Loucy (cell line): ENCODE results near the gene ZNF555.
"Not testable (repeated sequence)": the region's sequence is repeated elsewhere in the genome, so short reads cannot be mapped to it uniquely, and the experiment has no call there.

Experiments
- H2AFZ ChIP-seq: fragments of 200-600 bp; sonication (generic); 2 replicates; pipeline ENCODE4 v1.6.0; 2016; ENCODE audit warnings: antibody characterized with exemption, mild to moderate bottlenecking, low read length, moderate library complexity
- H3F3A ChIP-seq: fragments of 200-600 bp; 2 replicates; pipeline ENCODE4 v1.6.0; 2016; ENCODE audit warnings: antibody characterized with exemption, low read depth, mild to moderate bottlenecking
- H3K27me3 ChIP-seq: fragments of 200-600 bp; sonication (generic); 2 replicates; pipeline ENCODE4 v1.6.1; 2014; ENCODE audit warnings: low read length, mild to moderate bottlenecking; ENCODE audit not compliant: insufficient read depth, poor library complexity, severe bottlenecking
- H3K36me3 ChIP-seq: fragments of 200-600 bp; sonication (generic); 2 replicates; pipeline ENCODE4 v1.6.1; 2016; ENCODE audit warnings: low read length; ENCODE audit not compliant: insufficient read depth
- H3K4me1 ChIP-seq: fragments of 200-600 bp; sonication (generic); 2 replicates; pipeline ENCODE4 v1.5.1; 2014; ENCODE audit warnings: low read length, mild to moderate bottlenecking; ENCODE audit not compliant: insufficient read depth, poor library complexity, severe bottlenecking
- H3K4me2 ChIP-seq: fragments of 200-600 bp; sonication (generic); 2 replicates; pipeline ENCODE4 v1.6.0; 2014; ENCODE audit warnings: antibody characterized with exemption, low read length, low read depth, mild to moderate bottlenecking; ENCODE audit not compliant: poor library complexity, severe bottlenecking
- H3K4me3 ChIP-seq: fragments of 200-600 bp; sonication (generic); 2 replicates; pipeline ENCODE4 v1.5.1; 2014; ENCODE audit warnings: low read length, mild to moderate bottlenecking, mixed read lengths; ENCODE audit not compliant: poor library complexity, severe bottlenecking
- H3K79me2 ChIP-seq: fragments of 200-600 bp; sonication (generic); 2 replicates; pipeline ENCODE4 v1.6.1; 2014; ENCODE audit warnings: low read length; ENCODE audit not compliant: insufficient read depth
- H3K9ac ChIP-seq: fragments of 200-600 bp; sonication (generic); 2 replicates; pipeline ENCODE4 v1.6.0; 2014; ENCODE audit warnings: mild to moderate bottlenecking, low read depth, low read length, moderate library complexity; ENCODE audit not compliant: poor library complexity, severe bottlenecking
- H3K9me2 ChIP-seq: fragments of 200-600 bp; sonication (generic); replicated peaks from 2 replicates; pipeline ENCODE4 v1.6.1; 2016; ENCODE audit warnings: low read depth, low read length, mixed read lengths
- H3K9me3 ChIP-seq: fragments of 200-600 bp; sonication (generic); 2 replicates; pipeline ENCODE4 v1.6.1; 2014; ENCODE audit warnings: mild to moderate bottlenecking, antibody characterized with exemption, low read length, low read depth; ENCODE audit not compliant: insufficient read depth
- H4K20me1 ChIP-seq: fragments of 200-600 bp; sonication (generic); 2 replicates; pipeline ENCODE4 v1.6.0; 2014; ENCODE audit warnings: antibody characterized with exemption, low read length, mild to moderate bottlenecking; ENCODE audit not compliant: insufficient read depth, poor library complexity, severe bottlenecking
- CTCF ChIP-seq: fragments of 200-600 bp; sonication (generic); conservative IDR thresholded peaks from 2 replicates; pipeline ENCODE4 v1.5.1; 2014; ENCODE audit warnings: mild to moderate bottlenecking, antibody characterized with exemption, low read length
- EZH2phosphoT487 ChIP-seq: fragments of 200-600 bp; IDR thresholded peaks from 2 replicates; pipeline ENCODE4 v1.6.1; 2018; ENCODE audit warnings: antibody characterized with exemption, mild to moderate bottlenecking, moderate library complexity, borderline replicate concordance

ZNF555 gene

DNA sequence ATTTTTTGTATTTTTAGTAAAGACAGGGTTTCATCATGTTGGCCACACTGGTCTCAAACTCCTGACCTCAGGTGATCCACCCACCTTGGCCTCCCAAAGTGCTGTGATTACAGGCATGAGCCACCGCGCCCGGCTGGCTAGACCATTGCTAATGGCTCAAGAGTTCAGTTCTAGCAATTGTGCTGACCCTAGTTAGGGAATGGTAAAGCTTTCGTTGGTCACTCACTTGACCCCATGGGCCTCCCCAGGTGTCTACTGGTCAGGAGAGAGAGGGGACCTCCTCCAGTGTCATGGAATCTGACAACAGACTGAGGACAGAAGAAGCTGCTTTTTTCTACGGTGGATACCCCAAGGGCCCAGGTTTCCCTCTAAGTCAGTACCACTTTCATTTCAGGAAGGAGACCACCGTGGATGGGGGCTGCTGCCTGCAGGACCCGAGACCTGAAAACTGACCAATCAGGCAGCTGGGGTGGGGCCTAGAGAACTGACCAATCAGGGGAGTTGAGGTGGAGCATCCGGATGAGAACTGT, 25.3 kb downstream of the ZNF555 start:
- H3K9me3 ChIP-seq, result no peaks in the 10 kb centered on the region
- no peak overlapping the region for H3K4me2 ChIP-seq
- H3K9me2 ChIP-seq, result no peaks in the 10 kb centered on the region

DNA sequence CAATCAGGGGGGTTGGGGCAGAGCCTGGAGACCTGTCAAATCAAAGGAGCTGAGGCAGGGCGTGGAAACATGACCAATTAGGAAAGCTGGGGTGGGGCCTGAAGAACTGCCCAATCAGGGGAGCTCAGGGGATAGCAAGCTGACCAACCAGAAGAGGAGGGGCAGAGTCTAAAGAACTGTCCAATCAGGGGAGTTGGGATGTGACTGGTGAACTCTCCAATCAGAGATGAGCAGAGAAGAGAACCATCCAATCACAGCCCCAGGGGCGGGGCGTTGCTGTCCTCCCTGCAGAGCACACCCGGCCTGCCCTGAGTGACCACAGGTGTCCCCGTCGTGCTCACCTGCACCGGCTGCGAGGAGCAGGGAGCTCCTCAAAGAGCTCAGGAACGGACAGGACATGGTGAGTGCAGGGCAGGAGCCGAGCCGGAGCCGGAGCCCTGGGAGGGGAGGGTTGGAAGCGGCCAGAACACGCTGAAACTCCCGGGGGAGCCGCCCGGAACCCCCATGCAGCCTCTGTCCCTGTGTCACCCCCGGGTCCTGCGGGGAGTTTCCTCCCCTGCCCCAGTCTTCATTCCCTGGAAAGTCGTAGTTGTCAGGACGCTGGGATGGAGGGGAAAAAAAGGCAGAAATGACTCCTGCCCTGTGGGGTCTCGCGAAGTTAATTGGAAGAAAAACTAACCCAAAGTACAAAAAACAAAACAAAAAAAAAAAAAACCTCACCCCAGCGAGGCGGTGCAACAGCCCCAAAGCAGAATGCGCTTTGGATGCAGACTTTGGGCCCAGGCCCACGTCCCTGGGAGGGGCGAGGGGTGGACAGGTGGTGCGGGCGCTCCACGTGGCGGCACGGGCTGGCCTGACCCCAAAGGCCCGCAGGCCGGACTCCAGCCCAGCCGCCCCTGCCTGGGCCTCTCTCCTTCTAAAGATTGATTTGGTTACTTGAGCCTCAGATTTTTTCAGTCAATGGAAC, 26.0 kb downstream of the ZNF555 start, which contains the start of gene ZNF556:
Gene ZNF556 (plus strand): TSS at position 311 of the 967 bp plus-strand sequence. CDS start 87 bp downstream, at position 398.
- H2AFZ ChIP-seq, result no peak within 1 kb of the TSS
- no peaks in the 10 kb centered on the region for H3F3A ChIP-seq
- H3K4me1 ChIP-seq, result no peaks in the 10 kb centered on the region
- no peaks in the 10 kb centered on the region for H3K9me3 ChIP-seq
- no peaks in the 10 kb centered on the region for H3K36me3 ChIP-seq
- no peak within 1 kb of the TSS for H3K9ac ChIP-seq
- no peaks in the 10 kb centered on the region for H3K27me3 ChIP-seq
- H3K4me2 ChIP-seq, result no peak within 1 kb of the TSS
- H3K9me2 ChIP-seq, result no peaks in the 10 kb centered on the region
- H4K20me1 ChIP-seq, result no peaks in the 10 kb centered on the region
- H3K79me2 ChIP-seq, result no peaks in the 10 kb centered on the region
- TF ChIP-seq EZH2phosphoT487, result no peak
- no peak for TF ChIP-seq CTCF
- H3K4me3 ChIP-seq, result no peak within 1 kb of the TSS

More for the DNA sequence above, 25.3 kb downstream of the ZNF555 start:
- Histone ChIP-seq H3K9ac (no peak overlapping the region), H3K79me2 (no peaks in the 10 kb centered on the region), H2AFZ (no peak overlapping the region), H3K36me3 (no peaks in the 10 kb centered on the region), H4K20me1 (no peaks in the 10 kb centered on the region), H3K4me1 (no peaks in the 10 kb centered on the region), H3K4me3 (no peak overlapping the region), H3F3A (no peaks in the 10 kb centered on the region), H3K27me3 (no peaks in the 10 kb centered on the region)
- TF ChIP-seq EZH2phosphoT487, result no peak
- no peak for TF ChIP-seq CTCF

GRCh38 chr19:2869618-2870017, 28.3 kb downstream of the ZNF555 start:
- Histone ChIP-seq H3K9me2 (no peaks in the 10 kb centered on the region), H3K4me3 (no peak overlapping the region), H4K20me1 (no peaks in the 10 kb centered on the region), H3K27me3 (no peaks in the 10 kb centered on the region), H3K9ac (no peak overlapping the region), H3K4me1 (no peaks in the 10 kb centered on the region), H3K9me3 (no peaks in the 10 kb centered on the region), H2AFZ (no peak overlapping the region), H3F3A (no peaks in the 10 kb centered on the region), H3K4me2 (no peak overlapping the region), H3K79me2 (no peaks in the 10 kb centered on the region), H3K36me3 (no peaks in the 10 kb centered on the region)
- no peak for TF ChIP-seq CTCF

- H3K36me3 ChIP-seq, H3K4me3 ChIP-seq, H3K4me2 ChIP-seq, H3K9me3 ChIP-seq, H3K4me1 ChIP-seq, H3K9ac ChIP-seq, H4K20me1 ChIP-seq, H3F3A ChIP-seq, H3K79me2 ChIP-seq, H3K9me2 ChIP-seq, H2AFZ ChIP-seq, H3K27me3 ChIP-seq: not testable (repeated sequence)
Measured at GRCh38 chr19:2872175-2872574, 30.9 kb downstream of the ZNF555 start.
